HG02763 (cell line): ENCODE measurements around the gene RAP1GDS1.

Source experiments
- ATAC-seq: cut with Tn5 transposase; IDR thresholded peaks from one replicate; pipeline ENCODE4 v1.9.1; 2021; ENCODE audit warnings: mild to moderate bottlenecking, moderate library complexity; ENCODE audit not compliant: unreplicated experiment

The RAP1GDS1 gene, protein sequence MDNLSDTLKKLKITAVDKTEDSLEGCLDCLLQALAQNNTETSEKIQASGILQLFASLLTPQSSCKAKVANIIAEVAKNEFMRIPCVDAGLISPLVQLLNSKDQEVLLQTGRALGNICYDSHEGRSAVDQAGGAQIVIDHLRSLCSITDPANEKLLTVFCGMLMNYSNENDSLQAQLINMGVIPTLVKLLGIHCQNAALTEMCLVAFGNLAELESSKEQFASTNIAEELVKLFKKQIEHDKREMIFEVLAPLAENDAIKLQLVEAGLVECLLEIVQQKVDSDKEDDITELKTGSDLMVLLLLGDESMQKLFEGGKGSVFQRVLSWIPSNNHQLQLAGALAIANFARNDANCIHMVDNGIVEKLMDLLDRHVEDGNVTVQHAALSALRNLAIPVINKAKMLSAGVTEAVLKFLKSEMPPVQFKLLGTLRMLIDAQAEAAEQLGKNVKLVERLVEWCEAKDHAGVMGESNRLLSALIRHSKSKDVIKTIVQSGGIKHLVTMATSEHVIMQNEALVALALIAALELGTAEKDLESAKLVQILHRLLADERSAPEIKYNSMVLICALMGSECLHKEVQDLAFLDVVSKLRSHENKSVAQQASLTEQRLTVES

DNA sequence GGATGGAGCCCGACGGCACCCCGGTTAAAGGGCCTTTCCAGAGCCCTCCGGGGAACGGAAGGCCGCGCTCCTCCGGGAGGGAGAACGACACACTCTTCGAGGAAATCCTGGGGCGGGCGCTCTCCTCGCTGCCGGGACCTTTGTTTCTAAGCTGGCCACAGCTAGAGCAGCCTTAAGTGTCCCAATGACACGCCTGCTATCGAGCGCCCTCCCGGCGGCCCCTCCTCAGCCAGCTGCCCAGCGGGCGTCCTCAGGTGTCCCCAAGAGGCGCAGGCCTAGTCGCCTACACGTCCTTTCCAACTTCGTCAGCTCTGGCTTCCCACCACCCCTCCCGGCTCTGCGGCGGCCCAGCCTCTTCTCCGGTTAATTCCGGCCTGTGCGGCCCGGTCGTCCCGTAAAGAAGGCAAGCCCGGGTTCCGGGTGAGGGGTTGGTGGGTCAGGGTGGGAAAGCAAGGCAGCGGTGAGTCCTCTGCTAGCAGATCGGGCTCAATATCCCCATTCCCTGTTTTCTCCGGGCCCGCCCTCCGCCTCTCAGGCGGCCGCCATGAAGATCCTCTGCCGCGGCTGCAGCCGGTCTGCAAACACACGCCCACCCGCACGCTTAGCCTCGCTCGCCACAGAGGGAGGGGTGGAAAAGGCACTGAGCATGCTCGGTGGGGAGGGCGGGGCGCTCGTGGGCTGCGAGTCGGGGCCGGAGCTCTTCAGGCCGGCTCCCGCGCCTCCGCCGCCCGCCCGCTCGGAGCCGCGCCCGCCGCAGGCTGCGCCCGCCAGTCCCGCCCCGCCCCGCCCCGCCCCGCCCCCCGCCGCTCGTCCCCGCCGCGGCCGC, at the start of gene RAP1GDS1:
RAP1GDS1 (plus strand) TSS at position 806 of the 826 bp plus-strand sequence. CDS start 182 bp downstream, outside the sequence.
- ATAC-seq = peak; percentile 89

DNA sequence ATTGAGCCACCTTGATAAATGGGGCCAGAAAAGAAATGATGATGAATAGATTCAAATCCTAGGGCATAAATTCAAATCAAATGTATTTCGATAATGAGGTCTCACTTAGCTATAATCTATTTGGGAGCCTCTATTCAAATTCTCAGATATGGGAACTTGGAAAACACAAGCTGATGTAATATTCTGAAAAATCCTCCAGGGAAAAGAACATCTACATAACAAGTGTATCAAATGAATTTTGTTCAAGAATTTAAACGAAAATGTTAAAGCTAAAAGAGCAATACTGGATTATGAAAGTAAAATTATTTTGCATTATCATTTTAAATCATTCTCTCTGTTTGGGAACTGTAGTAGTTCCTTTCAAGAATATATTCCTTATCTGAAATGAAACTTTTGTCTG, 38.9 kb upstream of the RAP1GDS1 start:
- ATAC-seq = no peak

DNA sequence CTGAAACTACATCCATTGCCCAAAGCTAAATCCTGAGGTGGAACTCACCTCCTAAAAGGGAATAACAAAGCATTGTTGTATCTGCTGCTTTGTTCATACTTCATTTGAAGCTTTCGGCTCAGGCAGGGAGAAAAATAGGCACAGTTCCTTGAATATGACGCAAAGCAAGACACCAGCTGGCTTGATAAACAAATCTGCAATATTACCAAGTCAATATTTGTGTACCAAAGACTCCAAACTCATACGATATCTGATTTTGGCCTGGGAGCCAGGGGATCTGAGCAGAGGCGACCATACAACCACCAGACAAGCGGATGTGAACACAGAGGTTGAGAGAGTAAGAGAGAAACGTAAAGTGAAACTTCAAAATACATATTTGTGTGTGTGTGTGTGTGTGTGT, 34.8 kb upstream of the RAP1GDS1 start:
- no peak for ATAC-seq

DNA sequence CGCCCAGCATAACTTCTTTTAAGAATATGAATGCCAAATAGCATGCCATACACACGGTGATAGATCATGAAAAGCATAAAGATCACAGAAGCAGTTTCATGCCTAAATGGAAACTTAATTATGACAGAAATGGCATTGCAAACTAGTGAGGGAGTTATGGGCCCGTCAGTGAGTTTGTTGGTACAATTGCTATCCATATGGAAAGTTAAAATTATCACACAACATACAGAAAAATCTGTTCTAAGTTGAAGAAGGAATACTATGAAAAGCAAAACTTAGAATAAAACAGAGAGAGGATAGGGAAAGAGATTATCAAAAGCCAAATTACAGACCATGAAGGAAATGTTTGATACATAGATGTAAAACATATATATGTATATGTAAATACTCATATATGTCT, 30.2 kb upstream of the RAP1GDS1 start:
- ATAC-seq = no peak

DNA sequence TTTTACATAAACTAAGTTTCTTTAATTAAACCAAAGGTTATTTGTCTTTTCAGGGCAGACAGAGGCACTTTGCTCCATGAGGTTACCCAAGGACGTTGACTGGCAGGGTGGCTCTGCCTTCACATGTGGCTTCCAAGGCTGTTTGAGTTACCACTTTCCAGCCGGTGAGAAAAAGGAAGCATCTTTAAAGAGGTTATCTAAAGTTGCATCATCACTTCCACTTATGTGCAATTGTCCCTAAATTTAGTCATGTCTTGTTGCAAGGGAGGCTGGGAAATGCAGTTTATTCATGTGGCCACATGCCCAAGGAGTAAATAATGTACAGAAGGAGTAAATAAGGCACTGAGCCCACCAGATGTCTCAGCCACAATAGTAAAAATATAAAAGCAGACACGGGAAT, 29.0 kb upstream of the RAP1GDS1 start:
- ATAC-seq = no peak

DNA sequence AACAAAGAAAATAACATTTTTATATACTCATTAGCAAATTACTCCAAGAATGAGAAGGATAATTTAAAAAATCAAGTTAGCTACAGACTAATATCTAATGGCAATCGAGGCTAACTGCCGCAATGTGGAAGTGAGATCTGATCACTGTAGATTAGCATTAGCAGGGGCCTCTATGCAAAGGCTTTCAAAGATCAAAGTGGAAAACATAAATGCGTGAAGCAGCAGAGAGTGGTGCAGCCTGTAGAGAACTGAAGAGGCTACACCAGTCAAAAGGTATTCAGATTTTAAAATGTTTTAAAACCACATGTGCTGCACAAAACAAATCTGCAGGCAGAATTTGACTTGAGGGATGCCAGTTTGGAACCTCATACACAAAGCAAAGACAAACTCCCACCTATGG, 24.0 kb upstream of the RAP1GDS1 start:
- ATAC-seq = no peak

DNA sequence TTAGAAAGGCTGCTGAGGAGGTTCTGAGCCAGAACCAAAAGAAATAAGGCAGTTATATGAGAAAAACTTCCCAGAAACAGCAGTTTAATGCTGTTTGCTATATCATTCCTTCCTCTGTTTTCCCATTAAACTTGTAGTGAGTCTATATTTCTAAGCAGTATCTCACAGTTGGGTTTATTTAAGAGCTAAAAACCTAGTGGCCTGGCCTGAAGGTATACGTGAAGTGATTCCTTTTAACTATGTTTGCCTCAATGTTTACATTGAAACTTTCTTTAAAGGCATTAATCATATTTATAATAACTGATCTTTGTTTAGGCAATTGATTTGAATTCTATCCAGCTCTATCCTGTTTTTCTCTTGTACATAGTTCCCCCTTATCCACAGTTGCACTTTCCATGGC, 19.1 kb upstream of the RAP1GDS1 start:
- no peak for ATAC-seq

DNA sequence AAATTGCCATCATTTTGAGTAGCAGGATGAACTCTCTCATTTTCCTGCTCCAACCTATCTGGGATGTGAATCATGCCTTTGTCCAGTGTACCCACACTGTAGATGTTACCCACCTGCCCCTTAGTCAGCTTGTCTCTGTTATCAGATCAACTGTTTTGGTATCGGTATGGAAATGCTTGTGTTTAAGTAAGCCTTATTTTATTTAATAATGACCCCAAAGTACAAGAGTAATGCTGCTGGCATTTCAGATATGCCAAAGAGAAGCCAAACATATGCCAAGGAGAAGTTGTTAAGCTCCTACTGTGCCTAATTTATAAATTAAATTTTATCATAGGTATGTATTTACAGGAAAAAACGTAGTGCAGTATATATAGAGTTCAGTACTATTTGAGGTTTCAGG, 18.6 kb upstream of the RAP1GDS1 start:
- no peak for ATAC-seq

DNA sequence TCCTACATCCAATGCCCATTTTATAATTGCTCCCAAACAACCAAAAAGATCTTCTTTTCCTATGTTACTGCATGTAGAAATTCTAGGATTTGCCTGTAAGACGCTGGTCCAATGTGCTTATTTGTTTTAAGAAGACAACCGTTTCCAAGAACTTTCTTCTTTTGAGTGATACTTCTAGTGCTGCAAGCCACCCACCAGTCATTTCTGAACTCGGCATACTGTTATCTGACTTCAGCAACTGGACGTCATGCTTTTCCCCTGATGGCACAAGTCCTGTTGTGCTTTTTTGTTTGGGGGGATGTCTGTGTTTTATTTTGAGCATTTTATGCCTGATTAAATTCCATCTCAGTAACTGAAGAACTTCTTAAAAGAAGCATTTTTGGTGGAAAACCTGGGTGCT, 16.0 kb upstream of the RAP1GDS1 start:
- no peak for ATAC-seq

DNA sequence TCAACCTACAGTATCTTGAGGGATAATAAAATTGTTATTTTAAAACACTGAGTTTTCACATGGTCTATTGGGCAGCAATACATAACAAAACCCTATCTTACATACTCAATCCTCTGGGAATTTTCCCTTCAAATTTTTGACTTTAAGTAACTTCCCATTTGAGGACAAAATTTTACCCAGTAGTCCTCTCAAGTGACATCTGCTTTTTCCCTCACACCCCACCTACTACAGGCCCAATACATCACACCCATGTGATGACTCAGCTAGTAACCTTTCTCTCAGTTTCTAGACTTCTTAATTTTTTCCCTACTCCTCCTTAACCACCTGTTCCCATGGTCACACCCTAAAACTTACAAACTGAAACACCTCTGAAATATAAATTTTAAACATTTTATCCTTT, 12.2 kb upstream of the RAP1GDS1 start:
- peak; percentile 45 for ATAC-seq

DNA sequence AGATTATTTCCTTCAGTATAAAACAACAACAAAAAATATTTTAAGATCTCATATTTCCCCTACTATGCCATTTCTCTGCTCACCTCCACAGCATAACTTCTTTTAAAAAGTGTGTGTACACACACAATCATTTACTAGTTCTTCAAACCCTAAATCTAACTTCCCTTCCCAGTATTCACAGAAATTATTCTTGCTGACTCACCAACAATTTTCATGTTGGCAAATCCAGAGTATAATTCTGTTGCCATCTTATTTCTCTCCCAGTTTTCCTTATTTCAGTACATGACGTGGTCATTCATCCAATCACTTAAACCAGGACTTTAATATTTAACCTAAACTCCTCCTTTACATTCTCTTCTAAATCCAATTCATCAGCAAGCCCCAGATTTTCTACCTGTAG, 11.4 kb upstream of the RAP1GDS1 start:
- no peak for ATAC-seq

DNA sequence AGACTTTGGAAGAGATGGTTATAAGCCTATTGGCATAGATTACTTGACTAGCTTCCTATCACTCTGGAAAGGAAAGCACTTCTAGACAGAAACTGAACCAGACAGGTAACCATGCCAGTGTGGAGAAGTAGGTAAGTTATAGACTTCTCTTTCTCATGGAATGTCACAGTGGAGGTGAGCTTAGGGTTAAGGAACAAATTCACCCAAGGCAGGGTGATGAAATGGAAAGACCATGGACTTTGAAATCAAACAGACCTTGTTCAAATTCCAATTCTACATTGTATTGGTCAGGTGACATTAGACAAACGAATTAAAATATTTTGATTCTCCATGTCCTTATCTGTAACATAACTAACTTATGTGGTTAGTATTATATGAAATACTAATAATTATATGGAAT, 7.7 kb upstream of the RAP1GDS1 start:
- ATAC-seq = no peak

DNA sequence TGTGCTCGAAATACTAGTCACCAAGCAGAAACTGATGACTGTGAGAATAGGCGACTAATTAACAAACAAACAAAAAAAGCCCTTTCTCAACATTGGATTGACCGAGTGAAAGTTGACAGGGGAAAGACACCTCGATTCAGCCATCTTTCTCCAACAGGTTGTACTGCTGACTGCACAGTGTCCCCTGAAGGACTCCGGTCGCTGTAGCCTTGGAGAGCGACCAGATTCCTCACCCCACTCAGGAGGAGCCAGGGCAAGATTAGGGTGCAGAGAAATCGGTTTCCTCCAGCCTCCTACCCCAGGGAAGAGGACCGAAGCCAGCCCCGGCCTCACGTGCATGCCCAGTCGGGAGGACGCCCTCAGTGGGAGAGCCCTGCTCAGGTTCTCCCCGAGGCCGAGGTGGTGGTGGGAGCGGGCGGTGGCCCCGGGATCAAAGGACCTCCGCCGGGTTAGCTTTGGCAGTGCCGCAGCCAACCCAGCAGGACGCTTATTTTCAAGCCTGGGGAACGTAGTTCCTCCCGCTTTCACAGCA, 1.1 kb upstream of the RAP1GDS1 start:
- peak; percentile 11 for ATAC-seq

DNA sequence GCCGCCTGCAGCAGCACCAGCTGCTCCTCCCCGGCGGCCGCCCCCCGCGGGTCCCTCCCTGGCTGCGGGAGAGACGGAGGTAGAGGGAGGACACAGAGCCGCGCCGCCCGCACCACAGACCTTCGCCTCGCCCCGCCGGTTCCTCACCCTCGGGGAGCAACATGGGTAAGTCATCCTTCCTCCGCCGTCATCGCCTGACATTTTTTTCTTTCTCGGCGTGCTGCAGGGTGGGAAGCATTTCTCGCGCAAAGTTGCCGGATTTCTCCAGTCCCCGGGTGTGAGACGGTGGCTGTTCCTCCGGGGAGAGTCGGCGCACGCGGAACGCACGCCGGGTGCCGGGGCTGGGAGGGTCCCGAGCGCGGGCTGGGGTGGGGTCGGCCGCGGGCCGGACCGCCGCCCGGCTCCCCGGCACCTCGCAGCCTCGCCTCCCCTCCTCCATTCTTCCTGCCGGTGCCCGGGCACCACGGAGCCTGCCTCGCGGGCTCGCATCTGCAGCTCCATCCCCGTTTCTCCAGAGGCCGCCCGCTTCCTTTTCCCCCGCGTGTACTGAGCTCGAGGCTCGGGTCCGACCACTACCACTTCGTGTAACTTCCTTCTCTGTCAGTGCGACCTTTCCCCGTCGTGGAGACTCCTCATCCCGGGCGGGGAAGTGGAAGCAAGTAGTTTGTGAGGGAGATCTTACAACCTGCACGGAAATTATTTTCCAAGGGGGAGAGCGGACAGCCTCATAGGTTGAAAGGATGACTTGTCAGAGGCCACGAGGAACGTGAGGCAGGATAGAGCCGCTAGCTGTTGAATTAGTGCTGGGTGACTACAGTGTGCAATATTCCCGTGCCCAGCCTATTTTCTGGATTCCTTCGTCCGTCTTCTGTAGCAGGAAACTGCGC, 464 bp downstream of the RAP1GDS1 start:
- peak; percentile 16 for ATAC-seq

DNA sequence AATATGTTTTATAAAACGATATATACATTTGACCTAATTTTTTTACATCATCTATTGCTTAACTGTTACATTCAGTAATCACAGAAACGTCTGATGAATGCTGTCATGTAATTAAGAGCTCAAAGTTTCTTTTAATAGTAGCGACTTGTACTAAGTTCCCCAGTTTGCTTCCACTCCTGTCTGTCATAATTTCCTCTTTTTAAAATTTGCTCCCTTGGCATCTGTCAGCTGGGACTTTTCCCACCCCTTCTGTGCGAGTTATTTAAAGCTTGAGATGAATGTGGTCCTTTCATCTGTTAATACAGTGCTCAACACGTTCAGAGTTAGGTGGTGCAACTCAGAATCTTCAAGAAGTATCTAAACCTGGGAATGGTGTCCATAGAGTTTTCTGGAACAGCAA, 1.2 kb downstream of the RAP1GDS1 start:
- no peak for ATAC-seq

DNA sequence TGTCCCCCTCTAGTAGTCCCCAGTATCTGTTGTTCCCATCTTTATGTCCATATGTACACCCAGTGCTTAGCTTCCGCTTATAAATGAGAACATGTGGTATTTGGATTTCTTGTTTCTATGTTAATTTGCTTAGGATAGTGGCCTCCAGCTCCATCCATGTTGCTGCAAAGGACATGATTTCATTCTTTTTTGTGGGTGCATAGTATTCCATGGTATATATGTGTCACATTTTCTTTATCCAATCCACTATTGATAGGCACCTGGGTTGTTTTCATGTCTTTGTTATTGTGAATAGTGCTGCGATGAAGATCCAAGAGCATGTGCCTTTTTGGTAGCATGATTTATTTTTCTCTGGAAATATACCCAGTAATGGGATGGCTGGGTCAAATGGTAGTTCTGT, 6.3 kb downstream of the RAP1GDS1 start:
- no peak for ATAC-seq

DNA sequence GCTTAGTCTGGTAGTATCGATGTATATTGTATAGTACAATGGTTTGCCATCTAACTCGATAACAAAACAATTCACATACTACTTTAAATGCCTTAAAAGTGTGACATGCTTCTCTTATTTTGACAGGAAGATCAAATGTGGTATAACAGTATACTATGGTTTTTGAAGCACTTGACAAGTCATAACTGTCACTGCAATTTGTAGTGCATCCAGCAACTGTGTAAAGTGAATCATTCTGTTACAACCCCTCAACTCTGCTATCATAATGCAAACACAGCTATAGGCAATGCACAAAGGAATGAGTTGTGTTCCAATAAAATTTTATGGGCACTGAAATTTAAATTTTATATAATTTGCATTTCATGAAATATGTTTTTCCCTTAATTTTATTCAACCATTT, 14.0 kb downstream of the RAP1GDS1 start:
- no peak for ATAC-seq

DNA sequence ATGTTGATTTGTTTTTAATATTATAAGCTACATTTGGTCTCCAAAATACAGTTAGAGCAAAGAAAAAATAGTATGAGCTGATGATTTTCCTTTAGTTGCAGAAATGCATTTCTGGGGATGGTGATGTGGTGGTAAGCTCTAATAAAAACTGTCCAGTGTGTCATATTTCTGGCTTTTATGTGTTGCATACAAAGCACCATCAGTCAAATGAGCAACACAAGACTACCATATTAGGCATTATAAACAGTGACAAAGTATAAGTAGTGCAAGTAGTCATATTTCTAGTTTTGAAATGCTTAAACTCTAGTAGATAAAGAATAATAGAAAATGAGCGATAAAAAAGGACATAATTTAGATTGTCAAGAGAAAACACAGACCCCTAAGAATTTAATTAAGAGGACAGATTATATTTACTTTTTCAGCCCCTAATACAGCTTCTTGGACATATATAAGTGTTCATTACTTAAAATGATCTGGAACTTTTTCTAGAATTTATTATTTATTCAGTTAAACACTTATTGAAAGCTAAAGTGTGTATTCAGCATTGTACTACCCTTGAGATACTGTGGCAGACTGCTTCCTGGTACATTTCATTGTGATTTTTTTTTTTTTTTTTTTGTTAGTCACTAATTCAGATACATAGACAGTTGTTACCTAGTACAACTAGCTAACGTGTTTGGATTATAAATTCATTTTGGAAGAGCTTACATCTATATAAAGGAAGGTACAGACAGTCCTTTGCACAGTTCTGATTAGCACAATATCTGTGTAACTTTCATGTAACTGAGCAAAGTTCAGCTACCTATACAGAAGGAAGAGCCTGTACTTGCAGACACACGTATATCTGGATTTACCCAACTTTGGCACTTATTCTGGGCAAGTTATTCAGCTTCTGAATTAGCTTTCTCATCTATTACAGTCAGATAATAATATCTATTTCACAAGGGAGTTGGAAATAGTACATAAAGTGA, 22.3 kb downstream of the RAP1GDS1 start:
- no peak for ATAC-seq

DNA sequence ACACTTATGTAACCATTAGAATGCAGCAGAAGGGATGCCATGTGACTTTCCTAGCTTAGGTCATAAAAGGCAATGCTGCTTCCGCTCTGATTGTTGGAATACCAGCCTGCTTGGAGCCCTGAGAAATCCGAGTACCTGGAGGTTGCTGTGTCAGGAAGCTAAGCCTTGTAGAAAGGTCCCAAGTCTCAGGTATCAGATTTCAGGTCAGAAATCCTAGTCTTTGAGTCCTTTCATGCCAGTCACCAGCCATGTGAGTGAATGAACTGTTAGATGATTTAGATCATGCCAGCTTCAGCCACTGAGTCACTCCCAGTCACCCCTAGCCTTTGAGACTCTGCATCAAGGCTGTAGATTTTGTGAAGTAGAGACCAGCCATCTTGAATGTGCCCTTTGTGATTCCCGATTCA, 23.5 kb downstream of the RAP1GDS1 start:
- no peak for ATAC-seq
